Osteocyte (in vitro differentiated cells): ENCODE results near the gene ZNF621. TPM values are rescaled to one million over a fixed set of nuclear protein-coding genes. Genes with fewer than 3 reads are reported as not detected.

ENCODE experiments used
- DNase-seq: peaks from one replicate; pipeline ENCODE4 v3.0.0; 2021; ENCODE audit warnings: mixed read lengths; ENCODE audit not compliant: unreplicated experiment; ENCODE audit errors: extremely low spot score
- H3K27ac Mint-ChIP-seq: one replicate; pipeline ENCODE4 v1.8.0; 2021; ENCODE audit warnings: mild to moderate bottlenecking, mixed read lengths; ENCODE audit not compliant: unreplicated experiment
- H3K27me3 Mint-ChIP-seq: one replicate; pipeline ENCODE4 v1.8.0; 2021; ENCODE audit warnings: mixed read lengths; ENCODE audit not compliant: unreplicated experiment
- H3K36me3 Mint-ChIP-seq: one replicate; pipeline ENCODE4 v1.8.0; 2021; ENCODE audit warnings: mixed read lengths; ENCODE audit not compliant: unreplicated experiment
- H3K4me1 Mint-ChIP-seq: one replicate; pipeline ENCODE4 v1.8.0; 2021; ENCODE audit warnings: mixed read lengths; ENCODE audit not compliant: unreplicated experiment
- H3K4me3 Mint-ChIP-seq: one replicate; pipeline ENCODE4 v1.8.0; 2021; ENCODE audit warnings: mild to moderate bottlenecking, moderate library complexity, mixed read lengths; ENCODE audit not compliant: unreplicated experiment
- H3K9me3 Mint-ChIP-seq: one replicate; pipeline ENCODE4 v1.8.0; 2021; ENCODE audit warnings: mixed read lengths; ENCODE audit not compliant: unreplicated experiment
- total RNA-seq: library from RNA; stranded (reverse); gene quantifications from 2 replicates; pipeline ENCODE4 v1.2.1, GENCODE V29; 2021
- TF ChIP-seq, protein P1 (sequence below): fragments of 200-600 bp; sonication (generic); IDR thresholded peaks from 2 replicates; pipeline ENCODE4 v1.5.0; 2021; ENCODE audit warnings: antibody characterized with exemption, mild to moderate bottlenecking, moderate library complexity

ZNF621 gene
- total RNA-seq, 1 donor from 2014 or later, result 30.8 TPM

DNA sequence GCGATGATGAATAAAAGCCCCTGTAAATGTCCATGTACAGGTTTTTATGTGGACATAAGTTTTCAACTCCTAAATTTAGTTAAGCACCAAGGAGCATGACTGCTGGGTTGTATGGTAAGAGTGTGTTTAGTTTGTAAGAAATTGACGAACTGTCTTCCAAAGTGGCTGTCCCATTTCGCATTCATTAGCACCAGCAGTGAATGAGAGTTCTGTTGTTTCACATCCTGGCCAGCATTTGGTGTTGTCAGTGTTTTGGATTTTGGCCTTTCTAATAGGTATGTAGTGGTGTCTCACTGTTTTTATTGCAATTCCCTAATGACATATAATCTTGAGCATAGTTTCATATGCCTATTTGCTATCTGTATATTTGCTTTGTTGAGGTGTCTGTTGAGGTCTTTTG lies 3.7 kb downstream of the ZNF621 start:
- H3K4me1 Mint-ChIP-seq, result peaks cover 18% of the 10 kb centered on the region
- DNase-seq, result no peak
- H3K4me3 Mint-ChIP-seq, result no peak overlapping the region
- TF ChIP-seq, protein P1, sequence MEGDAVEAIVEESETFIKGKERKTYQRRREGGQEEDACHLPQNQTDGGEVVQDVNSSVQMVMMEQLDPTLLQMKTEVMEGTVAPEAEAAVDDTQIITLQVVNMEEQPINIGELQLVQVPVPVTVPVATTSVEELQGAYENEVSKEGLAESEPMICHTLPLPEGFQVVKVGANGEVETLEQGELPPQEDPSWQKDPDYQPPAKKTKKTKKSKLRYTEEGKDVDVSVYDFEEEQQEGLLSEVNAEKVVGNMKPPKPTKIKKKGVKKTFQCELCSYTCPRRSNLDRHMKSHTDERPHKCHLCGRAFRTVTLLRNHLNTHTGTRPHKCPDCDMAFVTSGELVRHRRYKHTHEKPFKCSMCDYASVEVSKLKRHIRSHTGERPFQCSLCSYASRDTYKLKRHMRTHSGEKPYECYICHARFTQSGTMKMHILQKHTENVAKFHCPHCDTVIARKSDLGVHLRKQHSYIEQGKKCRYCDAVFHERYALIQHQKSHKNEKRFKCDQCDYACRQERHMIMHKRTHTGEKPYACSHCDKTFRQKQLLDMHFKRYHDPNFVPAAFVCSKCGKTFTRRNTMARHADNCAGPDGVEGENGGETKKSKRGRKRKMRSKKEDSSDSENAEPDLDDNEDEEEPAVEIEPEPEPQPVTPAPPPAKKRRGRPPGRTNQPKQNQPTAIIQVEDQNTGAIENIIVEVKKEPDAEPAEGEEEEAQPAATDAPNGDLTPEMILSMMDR, result no peak
- peaks cover 26% of the 10 kb centered on the region for H3K9me3 Mint-ChIP-seq
- peaks cover 62% of the 10 kb centered on the region for H3K36me3 Mint-ChIP-seq
- no peak overlapping the region for H3K27ac Mint-ChIP-seq
- no peaks in the 10 kb centered on the region for H3K27me3 Mint-ChIP-seq

DNA sequence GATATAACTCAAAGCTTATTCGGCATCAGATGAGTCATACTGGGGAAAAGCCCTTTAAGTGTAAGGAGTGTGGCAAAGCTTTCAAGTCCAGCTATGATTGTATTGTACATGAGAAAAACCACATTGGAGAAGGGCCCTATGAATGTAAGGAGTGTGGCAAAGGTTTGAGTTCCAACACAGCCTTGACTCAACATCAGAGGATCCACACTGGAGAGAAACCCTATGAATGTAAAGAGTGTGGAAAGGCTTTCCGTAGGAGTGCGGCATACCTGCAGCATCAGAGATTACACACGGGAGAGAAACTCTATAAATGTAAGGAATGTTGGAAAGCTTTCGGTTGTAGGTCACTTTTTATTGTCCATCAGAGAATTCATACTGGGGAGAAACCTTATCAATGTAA lies 7.5 kb downstream of the ZNF621 start:
- Mint-ChIP-seq H3K4me1 (peaks cover 3% of the 10 kb centered on the region), H3K9me3 (peaks cover 44% of the 10 kb centered on the region), H3K36me3 (peaks cover 90% of the 10 kb centered on the region), H3K27ac (no peak overlapping the region), H3K4me3 (no peak overlapping the region), H3K27me3 (no peaks in the 10 kb centered on the region)
- TF ChIP-seq, protein P1, result no peak
- no peak for DNase-seq

DNA sequence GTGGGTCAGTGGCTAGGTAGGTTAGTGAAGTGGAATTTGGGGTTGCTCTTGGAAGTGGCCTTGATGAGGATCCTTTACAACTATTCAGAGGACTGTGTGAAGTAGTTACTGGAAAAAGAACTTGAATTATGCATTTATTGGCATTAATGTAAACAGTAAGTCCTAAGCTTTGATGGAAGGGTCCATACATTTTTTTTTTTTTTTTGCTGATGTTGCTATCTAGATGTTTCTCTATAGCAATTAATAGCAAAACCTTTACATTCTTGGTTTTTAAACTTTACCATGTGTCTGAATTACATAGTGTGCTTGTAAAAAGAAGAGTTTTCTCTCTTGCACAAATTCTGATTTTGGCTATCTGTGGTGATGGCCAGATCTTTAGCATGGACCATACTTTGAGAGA lies 9.5 kb downstream of the ZNF621 start:
- no peaks in the 10 kb centered on the region for H3K4me1 Mint-ChIP-seq
- H3K27me3 Mint-ChIP-seq, result no peaks in the 10 kb centered on the region
- TF ChIP-seq, protein P1, result no peak
- H3K4me3 Mint-ChIP-seq, result no peak overlapping the region
- peaks cover 87% of the 10 kb centered on the region for H3K36me3 Mint-ChIP-seq
- H3K9me3 Mint-ChIP-seq, result peaks cover 51% of the 10 kb centered on the region
- H3K27ac Mint-ChIP-seq, result no peak overlapping the region
- DNase-seq, result no peak

DNA sequence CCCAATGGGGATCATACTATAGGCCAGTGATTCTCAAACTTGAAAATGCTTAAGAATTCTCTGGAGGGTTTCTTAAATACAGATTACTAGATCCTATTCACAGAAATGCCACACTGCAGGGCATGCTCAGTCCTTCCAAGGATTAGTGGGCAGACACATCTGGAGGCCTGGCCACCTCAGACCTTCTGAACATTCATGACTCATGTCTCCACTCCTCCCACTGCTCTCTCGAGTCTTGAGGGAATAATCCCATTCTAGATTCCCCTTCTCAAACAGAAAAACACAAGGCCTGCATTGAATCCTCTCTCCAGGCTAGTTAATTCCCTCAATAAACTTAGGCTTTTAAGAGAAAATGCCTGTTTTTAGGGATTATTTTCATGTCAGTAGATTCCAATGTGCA lies 22.1 kb downstream of the ZNF621 start:
- Mint-ChIP-seq H3K9me3 (peaks cover 6% of the 10 kb centered on the region), H3K4me1 (peaks cover 4% of the 10 kb centered on the region), H3K27ac (no peak overlapping the region), H3K27me3 (no peaks in the 10 kb centered on the region), H3K4me3 (no peak overlapping the region), H3K36me3 (no peaks in the 10 kb centered on the region)
- TF ChIP-seq, protein P1, result no peak
- DNase-seq, result no peak

DNA sequence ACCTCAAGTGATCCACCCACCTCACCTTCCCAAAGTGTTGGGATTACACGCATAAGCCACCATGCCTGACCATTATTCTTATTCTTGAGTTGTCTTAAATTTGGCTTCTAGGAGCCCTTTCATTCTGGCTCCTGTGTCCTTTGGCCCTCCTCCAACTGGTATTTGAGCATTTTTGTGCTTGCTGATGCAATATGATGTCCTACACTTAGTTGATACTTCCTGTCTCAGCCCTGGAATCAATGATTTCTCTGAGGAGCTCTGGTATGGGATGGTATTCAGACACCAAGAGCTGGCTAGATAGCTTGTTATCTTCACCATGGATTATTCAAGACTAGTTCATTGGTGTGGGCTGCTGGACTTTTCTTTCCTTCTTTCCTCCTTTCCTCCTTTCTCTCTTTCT lies 25.4 kb downstream of the ZNF621 start:
- Mint-ChIP-seq H3K27me3 (no peaks in the 10 kb centered on the region), H3K36me3 (no peaks in the 10 kb centered on the region), H3K9me3 (peaks cover 7% of the 10 kb centered on the region), H3K4me1 (peaks cover 4% of the 10 kb centered on the region), H3K4me3 (no peak overlapping the region), H3K27ac (no peak overlapping the region)
- TF ChIP-seq, protein P1, result no peak
- DNase-seq, result no peak
